AG04449 (cell line): ENCODE data around the gene IDH1.

Experiments used
- CTCF ChIA-PET: fragments of 350-600 bp; formaldehyde crosslinking; extraction: SDS; loops from one replicate; lab custom pipeline; 2021; ENCODE audit warnings: antibody characterized with exemption; lab: Yijun Ruan, JAX
- POLR2A ChIA-PET: fragments of 400-600, 350-600 bp; formaldehyde crosslinking; extraction: SDS; loops from one replicate; lab custom pipeline; 2020; ENCODE audit warnings: antibody characterized with exemption, inconsistent platforms; lab: Yijun Ruan, JAX
- DNase-seq: peaks from one replicate; pipeline ENCODE4 v3.0.0-alpha.2; 2010; ENCODE audit warnings: low read depth, low spot score
- H3K4me3 ChIP-seq: 2 replicates; pipeline ENCODE4 v1.5.1; 2011; ENCODE audit warnings: low read depth, mild to moderate bottlenecking, control low read depth, low read length
- TF ChIP-seq, protein P1 (sequence below): IDR thresholded peaks from one replicate; pipeline ENCODE4 v1.5.1; 2011; ENCODE audit warnings: mild to moderate bottlenecking, moderate library complexity, low read length, control low read depth, inconsistent platforms; ENCODE audit not compliant: insufficient read depth; ENCODE audit errors: missing control alignments

The IDH1 gene

DNA sequence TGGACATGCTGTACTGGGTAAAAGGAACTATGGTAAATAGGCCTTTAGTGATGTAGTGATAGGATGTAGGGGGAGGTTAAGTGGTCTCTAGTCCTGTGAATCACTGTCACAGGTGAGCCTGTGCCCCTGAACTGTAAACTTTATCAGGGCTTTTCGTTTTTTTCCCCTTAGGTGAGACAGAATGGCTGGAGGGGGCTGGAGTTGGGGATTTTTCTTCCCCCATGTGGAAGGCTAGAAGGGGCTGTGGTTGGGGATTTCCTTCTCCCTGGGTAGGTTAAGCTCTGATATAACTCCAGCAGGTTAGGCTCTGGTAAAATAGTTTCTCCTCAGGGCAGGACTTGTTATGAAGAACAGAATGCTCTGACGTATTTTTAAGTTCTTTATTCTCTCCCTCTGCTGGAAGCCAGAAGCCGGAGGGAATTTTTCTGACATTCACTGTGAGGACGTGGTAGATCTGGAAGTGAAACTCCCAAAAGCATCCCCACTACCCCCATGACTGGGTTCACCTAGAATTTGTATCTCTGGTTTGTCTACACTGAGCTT, 39.7 kb upstream of the IDH1 start:
- ChIA-PET CTCF (no interaction called here), POLR2A (no interaction called here)
- TF ChIP-seq, protein P1, sequence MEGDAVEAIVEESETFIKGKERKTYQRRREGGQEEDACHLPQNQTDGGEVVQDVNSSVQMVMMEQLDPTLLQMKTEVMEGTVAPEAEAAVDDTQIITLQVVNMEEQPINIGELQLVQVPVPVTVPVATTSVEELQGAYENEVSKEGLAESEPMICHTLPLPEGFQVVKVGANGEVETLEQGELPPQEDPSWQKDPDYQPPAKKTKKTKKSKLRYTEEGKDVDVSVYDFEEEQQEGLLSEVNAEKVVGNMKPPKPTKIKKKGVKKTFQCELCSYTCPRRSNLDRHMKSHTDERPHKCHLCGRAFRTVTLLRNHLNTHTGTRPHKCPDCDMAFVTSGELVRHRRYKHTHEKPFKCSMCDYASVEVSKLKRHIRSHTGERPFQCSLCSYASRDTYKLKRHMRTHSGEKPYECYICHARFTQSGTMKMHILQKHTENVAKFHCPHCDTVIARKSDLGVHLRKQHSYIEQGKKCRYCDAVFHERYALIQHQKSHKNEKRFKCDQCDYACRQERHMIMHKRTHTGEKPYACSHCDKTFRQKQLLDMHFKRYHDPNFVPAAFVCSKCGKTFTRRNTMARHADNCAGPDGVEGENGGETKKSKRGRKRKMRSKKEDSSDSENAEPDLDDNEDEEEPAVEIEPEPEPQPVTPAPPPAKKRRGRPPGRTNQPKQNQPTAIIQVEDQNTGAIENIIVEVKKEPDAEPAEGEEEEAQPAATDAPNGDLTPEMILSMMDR, result no peak
- H3K4me3 ChIP-seq, result no peak overlapping the region
- DNase-seq, result no peak

DNA sequence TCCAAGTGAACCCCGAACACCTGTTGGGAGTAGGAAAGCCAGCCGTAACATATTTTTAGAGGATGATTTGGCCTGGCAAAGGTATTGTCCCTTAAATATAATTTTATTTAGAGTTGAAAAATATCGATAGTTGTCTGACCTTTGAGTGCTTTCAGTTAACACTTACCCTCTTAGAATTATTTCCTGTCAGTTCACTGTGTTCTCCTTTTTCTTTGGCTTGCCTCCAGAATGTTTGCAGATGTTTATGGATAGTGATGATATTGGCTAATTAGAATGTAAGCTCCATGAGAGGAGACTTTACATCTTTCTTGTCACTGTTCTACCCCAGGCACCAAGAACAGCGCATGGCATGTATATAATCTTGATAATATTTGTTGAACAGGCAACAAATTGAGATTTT, 31.0 kb upstream of the IDH1 start:
- no peak overlapping the region for H3K4me3 ChIP-seq
- CTCF ChIA-PET, result interaction anchor here (1.2 kb wide), 1 partner anchor 30 kb away, joined by 3 read pairs; no protein-coding TSS in a partner anchor
- POLR2A ChIA-PET, result no interaction called here
- TF ChIP-seq, protein P1, result no peak
- DNase-seq, result no peak

DNA sequence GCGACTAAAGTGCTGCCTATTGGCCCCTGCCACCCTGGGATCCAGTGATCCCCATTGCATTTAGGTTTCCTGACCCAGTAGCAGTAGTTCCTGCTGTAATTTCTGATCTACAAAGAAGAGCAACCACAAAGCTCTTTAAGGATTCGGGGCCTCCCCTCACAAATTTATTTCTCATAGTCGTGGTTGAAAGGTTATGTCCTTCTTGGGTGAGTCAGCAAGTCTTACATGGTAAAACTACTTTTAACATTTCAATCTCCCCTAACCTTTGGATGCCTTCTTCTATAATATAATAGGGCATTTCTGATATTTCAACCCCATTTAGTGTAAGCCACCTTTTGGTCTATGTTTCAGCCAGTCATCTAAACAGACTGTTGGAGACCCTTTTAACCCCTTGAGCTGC, 26.1 kb upstream of the IDH1 start:
- peak; percentile 16 for DNase-seq
- CTCF ChIA-PET, result interaction anchor here (1.3 to 2.0 kb wide), 2 partner anchors 10 to 27 kb away, joined by 3 to 5 read pairs; no protein-coding TSS in a partner anchor
- TF ChIP-seq, protein P1, result no peak
- POLR2A ChIA-PET, result no interaction called here
- no peak overlapping the region for H3K4me3 ChIP-seq

DNA sequence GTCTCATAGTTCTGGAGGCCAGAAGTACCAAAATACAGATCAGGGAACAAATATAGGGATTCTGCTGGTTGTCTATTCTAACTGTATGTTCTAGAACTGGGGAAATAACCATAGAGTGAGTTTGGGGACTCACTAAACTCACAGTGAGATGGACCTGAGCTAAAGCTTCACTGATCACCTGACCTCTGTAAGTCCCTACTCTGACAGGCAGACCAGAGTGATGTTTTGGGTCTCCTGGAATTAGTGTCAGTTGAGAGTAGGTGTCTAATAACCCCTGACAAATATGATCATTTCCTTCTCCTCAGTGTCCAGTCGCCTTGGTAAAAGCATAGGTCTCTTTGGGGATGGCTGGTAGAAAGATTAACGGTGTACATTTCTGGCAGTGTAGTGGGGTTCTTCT, 25.4 kb upstream of the IDH1 start:
- POLR2A ChIA-PET, result no interaction called here
- no peak overlapping the region for H3K4me3 ChIP-seq
- DNase-seq, result no peak
- TF ChIP-seq, protein P1, result no peak
- CTCF ChIA-PET, result interaction anchor here (1.2 to 2.0 kb wide), 3 partner anchors 10 to 105 kb away, joined by 3 to 5 read pairs (median 4); no protein-coding TSS in a partner anchor

DNA sequence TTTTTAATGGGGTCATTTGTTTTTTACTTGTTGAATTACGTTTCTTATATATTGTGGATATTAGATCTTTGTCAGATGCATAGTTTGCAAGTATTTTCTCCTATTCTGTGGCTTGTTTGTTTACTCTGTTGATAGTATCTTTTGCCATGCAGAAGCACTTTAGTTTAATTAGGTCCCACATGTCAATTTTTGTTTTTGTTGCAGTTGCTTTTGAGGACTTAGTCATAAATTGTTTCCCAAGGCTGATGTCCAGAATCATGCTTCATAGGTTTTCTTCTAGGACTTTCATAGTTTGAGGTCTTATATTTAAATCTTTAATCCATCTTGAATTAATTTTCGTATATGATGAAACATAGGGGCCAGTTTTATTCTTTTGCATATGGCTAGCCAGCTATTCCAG, 24.4 kb upstream of the IDH1 start:
- CTCF ChIA-PET, result interaction anchor here (1.2 to 2.0 kb wide), 2 partner anchors 9 to 104 kb away, joined by 4 to 5 read pairs; no protein-coding TSS in a partner anchor
- no peak for DNase-seq

DNA sequence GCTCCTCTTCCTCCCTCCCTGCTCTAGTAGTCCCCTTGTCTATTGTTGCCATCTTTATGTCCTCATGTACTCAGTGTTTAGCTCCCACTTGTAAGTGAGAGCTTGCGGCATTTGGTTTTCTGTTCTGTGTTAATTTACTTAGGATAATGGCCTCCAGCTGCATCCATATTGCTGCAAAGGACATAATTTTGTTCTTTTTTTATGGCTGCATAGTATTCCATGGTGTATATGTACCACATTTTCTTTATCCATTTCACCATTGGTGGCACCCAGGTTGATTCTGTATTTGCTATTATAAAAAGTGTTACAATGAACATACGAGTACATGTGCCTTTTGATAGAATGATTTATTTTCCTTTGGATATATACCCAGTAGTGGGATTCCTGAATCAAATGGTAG, 23.7 kb upstream of the IDH1 start:
- CTCF ChIA-PET, result no interaction called here
- no peak for DNase-seq
- TF ChIP-seq, protein P1, result no peak
- H3K4me3 ChIP-seq, result no peak overlapping the region
- POLR2A ChIA-PET, result interaction anchor here (0.7 kb wide), 1 partner anchor 1863 kb away, joined by 4 read pairs; no protein-coding TSS in a partner anchor

More for the DNA sequence above, 24.4 kb upstream of the IDH1 start:
- POLR2A ChIA-PET, result no interaction called here
- no peak overlapping the region for H3K4me3 ChIP-seq
- TF ChIP-seq, protein P1, result no peak
